GM18498 (cell line): ENCODE data around the gene MRPL52.

Experiments used
- ATAC-seq: cut with Tn5 transposase; IDR thresholded peaks from one replicate; pipeline ENCODE4 v1.9.1; 2021; ENCODE audit warnings: mild to moderate bottlenecking, moderate library complexity; ENCODE audit not compliant: unreplicated experiment

The MRPL52 gene

DNA sequence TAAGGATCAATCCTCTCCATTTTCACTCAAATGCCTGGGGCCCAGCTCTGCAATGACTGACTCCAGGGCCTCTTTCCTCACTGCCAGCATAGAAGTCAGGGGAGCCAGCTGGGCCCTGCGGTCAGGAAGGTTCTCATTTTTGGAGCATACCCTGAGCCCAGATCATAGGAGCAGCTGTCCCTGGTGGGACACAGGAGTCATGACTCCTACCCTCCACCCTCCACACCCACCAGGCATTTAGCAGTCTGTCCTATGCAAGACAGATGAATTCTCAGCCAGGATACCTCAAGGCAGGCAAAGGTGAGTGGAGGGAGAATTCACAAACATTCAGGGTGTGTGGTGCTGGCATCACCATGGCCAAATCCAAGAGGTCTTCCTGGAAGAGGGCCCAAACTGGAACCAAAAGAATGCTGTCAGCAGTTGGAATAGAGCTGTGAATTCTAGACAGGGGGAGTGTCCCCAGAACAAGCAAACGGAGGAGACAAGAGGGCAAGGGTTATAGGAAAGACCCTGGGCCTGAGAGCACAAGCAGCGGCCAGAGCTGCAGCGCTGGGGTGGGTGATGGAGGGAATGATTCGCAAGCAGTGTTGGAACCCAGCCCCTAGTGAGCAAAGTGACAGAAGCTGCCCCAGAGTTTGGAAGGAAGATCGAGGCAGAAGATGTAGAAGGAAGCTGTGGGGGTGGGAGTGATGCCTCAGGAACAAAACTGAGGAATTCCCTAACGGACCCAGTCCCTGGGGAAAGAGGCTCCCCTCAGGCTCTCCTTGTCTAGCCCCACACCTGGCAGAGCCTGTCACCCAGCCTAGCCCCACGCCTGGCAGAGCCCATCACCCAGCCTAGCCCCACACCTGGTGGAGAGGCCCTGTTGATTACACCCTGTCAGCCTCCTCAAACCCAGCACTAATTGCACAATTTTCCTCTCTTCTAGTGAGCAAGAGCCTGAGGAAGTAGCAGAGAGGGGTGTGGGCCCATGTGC is 48.9 kb downstream of the MRPL52 start:
- ATAC-seq, result no peak

DNA sequence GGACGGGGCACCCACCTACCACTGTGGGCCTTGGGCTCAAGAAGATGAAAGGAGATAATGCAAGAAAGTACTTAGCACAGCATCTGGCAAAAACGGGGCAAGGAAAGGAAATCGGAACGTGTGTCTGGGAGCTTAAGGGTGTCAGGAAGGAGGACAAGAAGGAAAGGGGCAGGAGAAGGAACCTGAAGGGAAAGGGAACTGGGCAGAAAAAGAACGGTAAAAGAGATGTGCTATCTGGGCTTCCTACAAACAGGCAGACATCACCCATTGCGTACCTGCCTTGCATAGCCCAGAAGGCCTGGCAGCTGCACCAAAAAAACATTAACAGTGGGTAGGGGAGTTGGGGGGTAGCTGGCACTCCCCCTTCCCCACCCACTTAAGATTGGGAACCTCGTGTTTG is 52.4 kb downstream of the MRPL52 start:
- no peak for ATAC-seq

DNA sequence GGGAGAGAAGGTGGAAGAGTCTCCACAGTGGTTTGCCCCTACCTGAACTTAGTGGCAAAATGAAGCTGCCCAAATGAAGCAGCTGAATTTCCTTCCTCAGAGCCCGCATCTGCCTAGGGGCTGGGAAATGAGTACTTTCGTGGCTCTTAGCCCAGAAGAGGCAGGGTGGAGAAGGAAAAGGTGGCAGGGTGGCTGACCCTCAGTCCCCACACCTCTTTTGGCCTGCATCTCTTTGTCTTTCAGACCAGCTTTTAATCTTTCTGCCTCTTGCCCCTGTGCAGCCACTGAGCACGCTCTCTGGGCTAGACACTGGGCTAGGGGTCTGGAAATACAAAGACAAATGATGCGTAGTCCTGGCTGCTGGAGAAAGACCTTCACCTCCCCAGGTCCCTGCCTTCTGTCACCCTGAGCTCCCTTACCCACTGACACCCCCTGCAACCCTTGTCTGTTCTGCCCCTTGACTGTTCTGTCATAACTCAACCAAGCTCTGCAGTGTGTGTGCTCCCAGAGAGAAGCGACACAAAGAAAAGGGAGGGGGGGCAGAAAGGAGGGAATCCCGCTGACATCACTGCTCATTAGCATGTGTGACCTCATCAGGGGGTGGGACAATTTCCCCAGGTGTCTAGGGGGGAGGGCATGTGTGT is 53.0 kb downstream of the MRPL52 start:
- no peak for ATAC-seq

DNA sequence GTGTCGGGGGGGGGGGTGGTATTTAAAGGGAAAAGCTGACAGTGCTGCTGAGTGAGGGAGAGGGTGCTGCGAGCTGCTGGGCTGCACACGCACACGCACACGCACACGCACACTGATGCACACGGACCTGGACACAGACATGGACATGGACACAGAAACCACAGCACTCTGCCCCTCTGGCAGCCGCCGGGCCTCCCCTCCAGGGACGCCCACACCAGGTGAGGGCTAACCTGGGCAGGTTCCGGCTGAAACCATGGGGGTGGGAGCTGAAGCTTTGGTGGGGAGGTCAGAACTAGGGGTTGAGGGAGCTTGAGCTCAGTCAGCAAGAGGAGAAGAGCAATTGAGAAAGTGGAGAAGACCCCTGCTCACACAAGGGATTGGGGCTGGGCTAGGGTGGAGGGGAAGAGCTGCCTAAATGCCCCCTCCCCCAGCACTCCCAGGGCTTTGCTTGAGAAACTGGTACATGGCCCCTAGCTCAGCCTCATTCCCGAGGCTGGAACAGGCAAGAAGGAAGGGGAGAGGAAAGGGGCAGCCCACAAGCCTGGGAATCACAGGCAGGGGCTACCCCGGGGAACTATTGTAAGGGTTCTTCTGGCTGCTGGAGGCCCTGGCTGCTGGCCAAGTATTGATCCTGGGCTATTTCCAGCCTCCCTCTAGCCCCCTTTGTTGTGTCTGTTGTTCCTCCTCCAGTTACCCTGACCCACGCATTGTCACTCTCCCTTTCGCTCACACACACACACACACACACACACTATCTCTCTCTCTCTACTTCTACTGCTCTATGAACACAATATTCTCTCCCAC is 53.7 kb downstream of the MRPL52 start, which contains the start of gene REM2:
TSS of gene REM2 (plus strand) at position 50 of the 804 bp plus-strand sequence. CDS start at position 116, 66 bp downstream.
- ATAC-seq, result no peak

DNA sequence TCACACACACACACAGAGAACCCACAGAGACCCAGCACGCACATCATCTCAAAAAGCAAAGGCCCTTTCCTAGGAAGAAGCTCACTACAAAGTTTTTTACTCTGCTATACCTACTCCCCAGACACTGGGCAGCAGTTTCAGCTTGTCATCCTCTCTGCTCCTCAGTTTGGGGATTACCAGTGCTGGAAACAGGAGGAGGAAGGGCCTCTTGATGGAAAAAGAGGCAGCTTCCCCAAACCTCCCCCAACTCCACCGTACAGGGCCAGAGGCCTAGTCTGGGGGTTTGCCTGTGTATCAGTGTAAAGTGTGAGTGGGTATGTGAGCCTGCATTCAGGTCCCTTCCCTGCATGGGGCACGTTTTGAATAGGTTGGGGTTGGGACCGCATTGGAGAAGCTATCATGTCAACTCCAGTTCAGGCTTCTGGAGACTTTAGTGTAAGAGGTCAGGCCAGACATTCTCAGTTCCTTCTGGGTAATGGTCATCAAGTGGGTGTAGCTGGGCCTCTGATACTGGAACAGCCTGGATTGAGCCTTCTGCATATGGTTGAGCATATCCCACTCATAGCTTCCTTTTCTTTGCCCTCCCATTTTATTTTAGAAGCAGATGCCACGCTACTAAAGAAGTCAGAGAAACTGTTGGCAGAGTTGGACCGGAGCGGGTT is 54.5 kb downstream of the MRPL52 start:
- no peak for ATAC-seq
